ENCODE data around the gene AFF4.

DNA sequence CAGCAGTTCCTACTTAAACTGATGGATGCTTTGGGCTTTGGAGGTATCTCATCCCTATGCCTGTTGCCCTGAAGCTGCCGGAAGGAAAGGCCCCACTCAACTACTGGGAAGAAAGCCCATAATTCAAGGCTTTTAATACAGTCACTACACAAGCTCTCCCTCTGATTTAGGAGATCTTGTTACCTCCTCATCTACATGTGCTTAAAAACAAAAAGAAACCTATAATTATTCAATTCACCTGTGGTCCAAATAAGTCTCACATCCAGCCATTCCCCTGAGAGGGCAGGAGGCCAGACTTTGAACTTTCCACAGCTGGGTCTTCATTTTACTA, 90.7 kb downstream of the AFF4 start:
- no peak for TF ChIP-seq CTCF (IDR thresholded peaks at IDR 0.05)
- no peak for TF ChIP-seq POLR2A (IDR thresholded peaks at IDR 0.05)

All from gastroesophageal sphincter (tissue), 3 donors.